G401.6 (cell line): ENCODE data around the gene TAF3.
A peak's percentile ranks its signal among the peaks of the same experiment; 100 is the strongest.

Source experiments
- FAIRE-seq: peaks from 2 replicates; lab custom pipeline; 2012; peaks lifted over from hg19 to GRCh38; lab: Jason Lieb, UNC

The TAF3 gene

DNA sequence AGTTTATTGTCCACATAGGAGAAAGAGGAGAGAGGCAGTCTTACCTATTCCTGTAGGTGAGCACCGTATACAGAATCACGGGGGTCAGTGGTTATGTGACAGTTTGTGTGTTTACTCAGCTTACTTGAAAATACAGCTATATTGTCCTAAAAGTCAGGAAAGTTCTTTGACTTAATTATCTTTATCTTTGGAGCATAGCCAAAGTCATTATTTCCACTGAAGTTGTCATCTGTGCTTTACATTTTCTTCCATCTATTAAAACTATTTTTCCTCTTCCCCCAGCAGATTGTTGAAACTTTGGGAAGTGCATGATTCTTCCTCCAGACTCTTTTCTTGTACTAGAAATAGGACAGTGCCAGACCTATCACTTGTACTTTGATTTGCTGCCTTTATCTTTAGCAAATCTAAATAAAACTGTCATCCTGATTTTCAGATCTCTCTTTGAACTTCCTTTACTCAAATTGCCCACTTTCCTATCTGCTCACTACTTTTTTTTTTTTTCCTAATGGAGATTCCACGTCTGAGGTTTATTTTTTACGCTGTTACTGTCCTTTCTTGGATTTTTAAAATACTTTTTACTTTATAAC, 58.3 kb downstream of the TAF3 start:
- no peak for FAIRE-seq

DNA sequence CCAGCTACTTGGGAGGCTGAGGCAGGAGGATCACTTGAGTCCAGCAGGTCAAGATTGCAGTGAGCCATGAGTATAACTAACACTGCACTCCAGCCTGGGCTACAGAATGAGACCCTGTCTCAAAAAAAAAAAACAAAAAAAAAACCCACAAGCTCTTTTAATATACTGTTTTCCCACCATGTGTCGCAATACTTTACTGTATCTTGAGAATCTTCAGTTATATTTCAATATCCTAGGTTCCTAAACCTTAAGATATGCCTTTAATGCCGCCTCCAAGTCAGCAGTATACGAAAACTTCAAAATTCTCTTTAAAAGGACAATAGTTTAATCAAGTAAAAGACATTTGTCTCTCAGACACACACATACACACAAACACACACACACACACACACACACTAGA, 62.8 kb downstream of the TAF3 start:
- FAIRE-seq: no peak

DNA sequence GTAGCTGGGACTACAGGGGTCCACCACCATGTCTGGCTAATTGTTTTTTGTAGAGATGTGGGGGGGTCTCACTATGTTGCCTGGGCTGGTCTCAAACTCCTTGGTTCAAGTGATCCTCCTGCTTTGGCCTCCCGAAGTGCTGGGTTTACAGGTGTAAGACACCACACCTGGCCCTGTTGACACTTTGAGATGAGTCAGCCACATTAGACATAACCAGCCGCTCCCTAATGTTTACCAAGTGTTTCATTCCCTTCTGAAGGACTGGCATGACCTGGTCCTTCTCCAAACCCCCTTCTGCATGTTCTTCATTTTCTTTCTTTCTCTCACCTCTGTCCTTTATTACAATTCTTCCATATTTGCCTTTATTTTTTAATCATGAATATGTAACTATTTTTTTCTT, 67.8 kb downstream of the TAF3 start:
- no peak for FAIRE-seq

DNA sequence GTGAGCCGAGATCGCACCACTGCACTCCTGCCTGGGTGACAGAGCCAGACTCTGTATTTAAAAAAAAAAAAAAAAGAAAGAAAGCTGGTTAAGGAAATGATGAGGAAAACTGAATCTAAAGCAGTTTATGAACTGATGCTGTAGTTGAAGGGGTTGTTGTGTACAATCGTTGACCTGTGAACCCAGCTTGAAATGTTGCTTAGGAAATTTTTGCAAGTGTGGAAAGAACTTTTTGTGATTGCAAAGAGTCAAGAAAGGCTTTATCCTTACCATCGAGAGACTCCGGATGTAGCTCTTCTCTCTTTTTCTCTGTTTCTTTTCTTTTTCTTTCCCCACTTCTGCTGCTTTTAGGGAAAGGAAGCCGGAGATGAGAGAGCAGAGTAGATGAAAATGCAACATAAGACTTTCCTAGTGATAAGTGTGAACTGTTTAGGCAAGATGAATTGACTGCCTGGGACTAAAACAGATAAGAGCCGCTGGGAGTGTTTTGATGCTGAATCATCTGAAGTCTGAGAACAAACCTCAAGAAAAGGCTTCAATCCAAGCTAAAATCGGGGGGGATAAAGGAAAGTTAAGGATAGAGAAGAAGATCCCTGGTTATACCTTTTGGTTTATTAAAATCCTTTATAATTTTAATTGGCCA, 69.0 kb downstream of the TAF3 start:
- no peak for FAIRE-seq

DNA sequence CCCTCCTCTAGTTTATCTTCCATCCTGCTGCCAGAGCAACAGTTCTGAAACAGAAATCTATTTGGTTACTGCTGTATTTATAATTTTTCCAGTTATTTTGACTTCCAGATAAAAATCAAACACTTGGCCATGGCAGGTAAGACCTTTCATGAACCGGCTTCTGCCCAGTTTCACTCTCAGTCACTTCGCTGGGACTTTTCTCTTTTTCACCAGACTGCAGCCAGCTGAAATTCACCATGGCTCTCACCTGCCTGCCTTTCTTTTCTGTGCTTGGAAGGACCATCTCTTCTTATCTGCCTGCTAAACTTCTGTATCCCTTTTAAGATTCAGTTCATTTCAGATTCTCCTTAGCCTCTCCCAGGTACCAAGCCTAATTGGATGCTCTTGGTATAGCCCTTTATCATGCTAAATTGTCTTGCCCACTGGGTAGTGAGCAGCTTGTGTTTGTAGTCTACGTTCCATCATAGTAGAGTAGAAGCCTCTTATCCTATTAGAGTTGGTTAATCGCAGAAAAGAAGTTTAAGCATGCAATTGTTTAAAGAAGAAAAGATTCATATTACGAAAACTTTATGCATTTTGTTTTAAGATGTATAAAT, 71.7 kb downstream of the TAF3 start:
- no peak for FAIRE-seq

DNA sequence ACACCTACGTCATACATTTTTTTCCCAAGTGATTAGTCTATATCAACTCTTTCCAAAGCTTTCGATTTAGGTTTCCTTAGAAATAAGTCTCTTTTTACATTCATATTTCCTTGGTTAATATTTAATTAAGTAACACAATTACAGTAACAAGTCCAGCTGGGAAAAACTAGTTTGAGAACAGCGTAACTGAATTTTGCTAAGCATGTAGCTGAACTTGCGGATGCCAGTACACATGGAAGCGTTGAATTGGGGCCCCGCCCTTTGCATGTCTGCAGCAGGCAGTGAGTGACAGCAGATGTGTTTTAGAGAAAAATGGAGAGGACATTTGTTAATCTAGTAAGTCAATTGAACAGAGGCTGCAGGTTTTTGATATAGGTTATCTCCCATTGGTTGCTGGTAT, 72.5 kb downstream of the TAF3 start:
- no peak for FAIRE-seq

DNA sequence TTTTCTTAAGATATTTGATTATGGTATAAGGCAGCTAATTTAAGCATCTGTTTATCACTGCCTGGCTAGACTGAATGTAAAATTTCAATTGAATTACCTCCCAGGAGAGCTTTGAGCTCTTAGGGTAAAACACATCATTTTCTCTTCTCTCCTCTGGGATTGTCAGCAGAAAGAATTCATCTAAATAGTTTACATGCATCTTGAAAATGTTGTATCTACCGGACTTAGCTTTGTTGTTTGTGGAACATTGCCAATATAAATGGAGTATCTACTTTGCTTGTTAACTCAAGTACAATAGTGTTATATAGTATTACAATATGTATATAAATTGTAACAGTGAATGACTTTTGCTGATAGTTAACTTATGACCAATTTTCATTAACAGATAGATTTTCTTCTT, 73.3 kb downstream of the TAF3 start:
- peak; percentile 45 for FAIRE-seq

DNA sequence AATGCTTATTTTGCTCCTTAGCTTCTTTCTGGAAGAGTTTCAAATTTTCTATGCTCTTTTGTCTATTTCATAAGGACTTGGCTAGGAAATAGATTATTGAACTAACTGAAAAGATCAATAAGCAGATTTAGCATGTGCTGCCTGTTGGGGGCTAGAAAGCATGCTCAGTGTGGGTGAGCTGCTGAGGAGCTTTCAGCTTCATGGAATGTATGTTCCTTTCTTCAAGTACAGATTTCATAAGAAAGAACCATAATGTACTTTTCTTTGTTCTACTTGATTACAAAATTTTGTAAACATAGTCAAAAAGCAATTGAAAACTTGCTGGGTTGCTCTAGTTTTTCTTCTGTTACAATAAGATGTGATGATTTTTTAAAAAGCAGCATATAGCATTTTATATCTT, 73.8 kb downstream of the TAF3 start:
- FAIRE-seq: no peak

DNA sequence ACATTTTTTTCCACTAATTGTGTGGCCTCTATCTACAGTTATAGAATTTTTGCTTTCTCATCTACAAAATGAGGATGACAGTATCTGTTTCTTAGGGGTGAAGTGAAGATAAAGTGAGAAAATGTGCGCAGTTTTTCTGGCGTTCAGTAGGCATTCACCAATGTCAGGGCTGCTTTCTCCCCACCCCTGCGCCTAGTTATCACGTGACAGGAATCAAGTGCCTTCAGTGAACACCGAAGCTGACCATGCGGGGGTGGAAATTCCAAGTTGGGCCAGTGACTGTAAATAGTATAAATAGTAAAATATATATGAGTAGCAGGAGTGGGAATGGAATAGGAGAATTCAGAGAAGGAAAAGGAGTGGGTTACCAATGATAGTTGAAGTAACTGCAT, 77.4 kb downstream of the TAF3 start:
- no peak for FAIRE-seq

DNA sequence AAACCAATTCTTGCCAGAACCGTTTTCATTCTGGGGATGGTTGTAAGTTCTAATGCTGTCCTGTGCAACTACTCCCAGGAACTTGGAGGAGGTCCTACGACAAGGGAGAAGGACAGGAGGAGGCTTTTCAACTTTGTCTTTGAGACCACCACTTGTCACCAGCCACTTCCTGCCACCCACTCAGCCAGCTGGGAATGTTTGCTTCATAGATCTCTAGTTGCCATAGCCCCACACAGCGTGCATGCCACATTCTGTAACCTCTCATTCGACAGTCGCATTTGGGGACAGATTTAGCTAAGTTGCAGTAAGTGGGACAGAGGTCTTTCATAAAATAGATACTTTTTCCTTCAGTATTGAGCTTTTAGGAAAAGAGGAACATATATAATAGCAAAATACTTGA, 78.0 kb downstream of the TAF3 start:
- FAIRE-seq: no peak

DNA sequence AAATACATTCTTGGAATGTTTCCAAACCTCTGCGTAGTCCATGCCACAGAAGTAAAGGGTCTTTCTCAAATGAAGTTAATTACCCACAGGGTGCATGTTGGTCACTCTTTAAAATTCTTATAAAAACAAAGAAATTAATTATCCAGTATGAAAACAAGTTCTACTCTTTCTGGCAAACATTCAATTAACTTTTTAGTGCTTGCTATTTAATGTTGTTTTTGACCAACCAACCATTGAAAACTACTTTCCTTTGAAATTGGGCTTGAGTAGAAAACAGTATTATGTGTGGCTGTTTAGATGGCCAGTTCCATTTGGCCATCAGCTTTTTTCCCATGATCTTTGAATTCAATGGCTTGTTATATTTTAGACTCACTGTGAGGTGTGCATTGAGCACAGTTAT, 83.0 kb downstream of the TAF3 start:
- no peak for FAIRE-seq

DNA sequence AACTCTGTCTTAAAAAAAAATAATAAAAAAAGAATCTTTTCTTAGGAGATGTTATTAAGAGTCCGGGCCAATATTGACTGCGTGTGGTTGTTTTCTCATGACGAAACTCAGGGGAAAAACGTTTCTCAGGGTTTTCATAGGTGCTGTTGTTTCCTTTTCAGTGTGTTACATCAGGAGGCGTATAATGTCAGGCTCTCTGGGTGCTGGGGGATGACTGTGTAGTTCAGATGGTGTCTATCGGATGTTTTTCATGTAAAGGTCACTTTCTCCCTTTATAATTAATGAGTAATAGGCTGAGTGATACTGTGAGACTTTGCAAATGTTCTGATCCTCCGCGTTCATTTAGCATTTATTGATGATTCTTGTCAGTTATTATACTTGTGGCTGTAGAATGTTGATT, 84.1 kb downstream of the TAF3 start:
- no peak for FAIRE-seq

DNA sequence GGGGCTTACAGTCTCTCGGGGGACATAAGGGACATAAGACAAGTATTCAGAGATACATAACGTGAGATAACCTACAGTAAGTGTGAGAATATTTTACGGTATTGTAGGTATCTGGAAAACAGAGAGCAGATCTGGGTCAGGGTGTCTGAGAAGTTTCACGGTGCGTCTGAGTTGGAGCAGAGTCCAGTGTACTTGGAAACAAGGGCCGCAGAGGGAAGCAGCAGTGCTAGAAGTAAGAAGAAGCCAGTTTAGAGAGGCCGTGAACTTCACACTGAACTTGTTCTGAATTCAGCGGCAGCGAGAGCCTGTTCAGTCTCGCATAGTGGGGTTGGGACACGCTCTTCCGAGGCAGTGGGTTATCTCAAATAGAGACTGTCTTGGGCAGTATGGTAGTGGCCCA, 85.5 kb downstream of the TAF3 start:
- no peak for FAIRE-seq

DNA sequence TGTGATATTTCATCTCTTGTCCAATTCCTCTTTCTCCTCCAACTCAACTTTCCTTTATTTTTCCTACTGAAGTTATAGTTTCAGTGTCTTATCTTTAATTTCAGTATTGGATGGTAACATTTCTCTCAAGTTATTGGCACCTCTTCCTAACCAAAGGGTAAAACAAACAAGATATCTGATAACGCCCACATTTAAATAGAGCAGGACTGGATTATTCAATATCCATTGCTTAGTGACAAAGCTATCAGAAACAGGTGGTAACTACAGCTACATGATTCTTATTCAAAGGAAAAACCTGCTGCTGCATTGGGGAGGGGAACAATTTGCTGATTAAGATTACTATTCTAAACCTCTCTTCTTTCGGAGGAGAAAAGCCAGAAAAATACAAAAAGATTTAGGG, 87.8 kb downstream of the TAF3 start:
- FAIRE-seq: no peak

DNA sequence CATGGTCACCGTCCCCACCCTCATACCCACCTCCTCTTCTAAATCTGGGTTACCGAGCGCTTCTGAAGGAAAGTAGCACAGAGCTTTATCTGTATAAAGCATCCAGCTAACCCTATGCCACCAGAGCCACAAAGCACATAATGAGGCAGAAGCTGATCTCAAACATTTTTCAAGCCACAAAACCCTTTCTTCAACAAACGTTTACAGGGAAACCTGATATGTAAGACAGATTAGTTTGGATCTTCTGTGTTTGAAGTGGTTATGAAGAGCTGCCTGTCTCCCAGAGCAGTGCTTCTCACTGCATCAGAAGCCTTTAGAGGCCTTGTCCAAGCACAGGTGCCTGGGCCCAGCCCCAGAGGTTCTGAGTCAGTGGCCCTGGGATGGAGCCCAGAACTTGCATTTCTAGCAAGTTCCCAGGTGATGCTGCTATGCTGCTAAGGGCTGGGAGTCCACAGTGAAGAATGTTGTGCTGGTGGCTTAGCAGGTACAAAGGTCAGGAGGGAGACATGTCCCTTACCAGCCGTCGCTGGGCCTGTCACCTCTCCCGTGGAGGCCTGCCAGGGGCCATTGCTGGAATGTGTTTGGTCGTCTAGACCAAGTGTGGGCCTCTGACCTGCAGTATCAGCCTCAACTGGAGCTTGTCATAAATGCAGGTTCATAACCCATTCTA, 90.4 kb downstream of the TAF3 start:
- FAIRE-seq: no peak

DNA sequence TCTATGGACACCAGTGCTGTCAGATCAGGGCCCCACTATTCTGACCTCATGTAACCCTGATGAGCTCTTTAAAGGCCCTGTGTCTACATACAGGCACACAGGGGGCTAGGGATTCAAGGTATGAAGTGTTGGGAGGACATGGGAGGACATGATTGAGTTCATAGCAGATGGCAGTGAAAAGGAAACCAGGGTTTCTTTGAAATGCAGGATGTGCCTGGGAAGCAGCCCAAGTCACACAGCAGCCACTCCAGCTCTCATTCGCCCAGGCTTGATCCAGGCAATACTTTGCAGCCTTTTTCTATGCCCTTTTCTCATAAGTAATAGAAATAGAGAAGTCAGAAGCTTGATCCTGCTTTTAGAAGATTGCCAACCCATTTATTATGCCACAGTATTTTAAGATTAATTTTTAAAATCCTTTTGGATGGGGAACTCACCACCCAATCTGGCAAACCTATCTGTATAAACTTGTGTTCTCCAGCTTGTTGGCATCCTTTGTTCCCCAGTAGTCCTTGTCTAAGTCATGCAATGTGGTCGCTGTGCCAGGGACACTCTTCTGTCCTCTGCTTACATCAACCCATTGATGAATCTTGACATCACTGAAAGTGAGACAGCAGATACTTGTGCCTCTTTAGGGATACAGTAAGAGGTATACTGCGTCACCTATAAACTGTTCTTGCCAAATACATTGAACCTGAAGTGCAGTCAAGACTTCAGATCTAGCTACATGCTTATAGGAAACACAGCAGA, 95.0 kb downstream of the TAF3 start:
- no peak for FAIRE-seq

DNA sequence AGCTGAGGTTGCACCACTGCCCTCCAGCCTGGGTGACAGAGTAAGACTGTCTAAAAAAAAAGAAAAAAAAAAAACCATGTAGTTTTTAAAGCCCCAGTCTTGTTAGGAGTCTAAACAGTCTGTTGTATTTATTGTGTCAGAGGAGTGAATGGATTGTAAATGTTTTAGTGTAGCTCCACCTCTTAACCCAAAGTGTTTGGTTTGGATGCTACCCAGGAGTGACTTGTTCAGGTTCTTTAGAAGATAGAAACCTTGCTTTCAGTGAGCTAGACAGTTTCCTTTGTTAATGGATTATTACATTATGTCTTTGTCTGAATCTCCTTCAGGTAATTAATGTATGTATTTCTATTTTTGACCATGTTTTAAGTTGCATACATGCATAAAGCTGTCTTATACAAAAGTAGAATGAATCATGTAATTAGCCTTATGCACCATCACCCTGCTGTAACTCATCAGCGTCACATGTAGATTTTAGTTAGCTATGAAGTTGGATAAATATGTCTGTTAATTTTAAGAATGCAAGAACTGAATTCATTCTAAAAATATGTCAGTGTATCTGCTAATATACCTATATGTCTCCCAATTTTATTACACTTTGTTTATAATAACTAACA, 97.7 kb downstream of the TAF3 start:
- no peak for FAIRE-seq

DNA sequence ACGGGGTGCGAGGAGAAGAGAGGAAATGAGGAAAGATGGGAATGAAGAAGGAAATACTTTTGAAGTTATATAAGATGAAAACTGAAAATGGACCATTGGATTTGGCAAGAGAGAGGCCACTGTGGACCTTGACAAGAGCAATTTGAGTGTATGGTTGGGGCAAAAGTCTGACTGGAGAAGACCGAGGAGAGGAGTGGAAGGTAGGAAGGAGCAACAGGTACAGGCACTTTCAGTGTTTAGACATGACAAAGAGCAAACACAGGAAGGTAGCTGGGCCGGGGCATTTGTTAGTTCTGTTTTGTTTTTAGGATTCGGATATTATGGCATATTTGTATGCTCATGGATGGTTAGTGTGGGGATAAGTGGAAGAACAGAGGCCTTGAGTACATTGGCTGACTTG, 99.4 kb downstream of the TAF3 start:
- FAIRE-seq: no peak

DNA sequence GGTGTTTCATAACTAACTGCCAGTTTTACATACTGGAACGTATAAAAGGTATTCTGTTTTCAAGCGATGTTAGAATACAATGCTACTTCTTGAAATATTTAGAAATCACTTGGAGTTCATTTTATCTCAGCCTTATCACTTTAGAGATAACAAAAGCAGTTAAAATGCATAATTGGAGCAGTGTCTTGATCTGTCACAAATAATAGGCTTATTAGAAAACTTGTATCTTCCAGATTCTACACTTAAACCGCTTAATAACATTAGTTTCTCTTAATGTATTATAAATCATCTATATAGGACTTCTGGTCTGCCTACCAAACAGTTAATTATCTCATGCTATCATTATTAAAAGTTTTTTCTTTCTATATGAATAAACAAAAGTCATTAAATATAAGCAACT, 104.4 kb downstream of the TAF3 start:
- FAIRE-seq: peak; percentile 17

DNA sequence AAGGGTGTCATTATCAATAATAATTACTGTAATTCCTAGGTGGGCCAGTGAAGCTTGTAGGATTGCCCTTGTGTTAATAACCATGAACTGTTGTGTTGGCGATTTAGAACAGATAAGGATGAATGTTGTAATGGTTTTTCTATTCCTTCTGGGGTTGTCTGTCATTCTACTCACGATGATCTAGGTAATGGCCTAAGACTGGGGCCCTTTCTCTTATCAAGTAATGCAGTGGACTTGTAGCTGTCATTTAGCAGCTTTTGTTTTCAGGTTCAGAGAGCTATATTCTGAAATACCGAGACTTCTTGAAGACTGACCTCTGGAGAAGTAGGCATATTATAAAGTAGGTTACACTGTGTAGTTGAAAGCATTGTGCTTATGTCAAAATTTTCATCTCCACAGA, 110.2 kb downstream of the TAF3 start:
- FAIRE-seq: no peak

DNA sequence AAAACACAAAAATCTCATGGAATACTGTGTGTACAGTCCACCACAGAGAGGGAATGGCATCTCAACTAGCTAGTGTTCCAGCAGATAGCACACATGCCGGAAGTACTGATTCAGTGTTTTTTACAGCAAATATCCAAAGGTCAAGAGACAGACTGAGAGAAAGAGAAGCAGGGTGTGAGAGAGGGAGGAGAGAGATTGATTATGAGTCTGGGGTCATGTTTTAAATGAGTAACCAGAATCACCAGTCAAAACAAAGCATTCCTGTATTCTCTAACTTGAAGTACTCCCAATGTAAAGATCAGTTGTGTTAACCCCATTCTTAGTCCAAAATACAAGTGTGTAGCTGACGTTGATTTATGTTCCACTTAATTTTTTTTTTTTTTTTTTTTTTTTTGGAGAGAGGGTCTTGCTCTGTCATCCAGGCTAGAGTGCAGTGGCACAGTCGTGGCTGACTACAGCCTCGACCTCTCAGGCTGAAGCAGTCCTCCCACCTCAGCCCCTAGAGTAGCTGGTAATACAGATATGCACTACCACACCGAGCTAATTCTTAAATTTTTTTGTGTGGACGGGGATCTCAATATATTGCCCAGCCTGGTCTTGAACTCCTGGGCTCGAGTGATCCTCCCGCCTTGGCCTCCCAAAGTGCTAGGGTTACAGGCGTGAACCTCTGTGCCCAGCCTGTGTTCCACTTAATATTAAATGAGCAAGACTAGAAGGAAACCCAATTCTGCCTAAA, 114.2 kb downstream of the TAF3 start:
- FAIRE-seq: no peak

DNA sequence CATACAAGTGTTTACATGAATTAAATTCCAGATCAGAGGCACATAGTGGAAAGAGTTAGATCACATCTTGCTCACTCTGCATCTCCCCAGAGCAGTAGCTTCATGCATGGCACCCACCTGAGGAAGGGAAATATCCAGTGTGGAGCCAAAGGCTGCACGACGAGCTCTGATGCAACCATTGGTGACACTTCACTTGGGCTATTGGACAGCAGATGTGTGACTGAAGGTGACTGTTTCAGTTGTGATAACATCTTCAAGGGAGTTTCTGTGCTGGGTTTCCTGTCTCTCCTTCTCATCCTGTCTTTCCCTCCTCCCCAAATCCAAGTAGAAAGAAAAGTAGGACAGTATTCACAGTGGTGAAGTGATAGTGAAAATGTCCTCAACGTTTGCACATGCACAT, 115.0 kb downstream of the TAF3 start:
- no peak for FAIRE-seq
